Heart left ventricle (tissue), 16 donors: ENCODE data around the gene DUT. TPM values are rescaled to one million over a fixed set of nuclear protein-coding genes. Genes with fewer than 3 reads are reported as not detected.

Source experiments
- ATAC-seq, 4 donors: fragments of 200-7000 bp; cut with Tn5 transposase; one replicate each; pipeline ENCODE4 v1.9.1; 2020 to 2022; ENCODE audit warnings: moderate library complexity in 4 of 4, mild to moderate bottlenecking in 3 of 4, moderate number of reproducible peaks in 1 of 4
- DNase-seq, 5 donors: peaks; one replicate each; pipeline ENCODE4 v3.0.0-alpha.2; 2020
- H3K27ac ChIP-seq, 12 donors: fragments of 200-600 bp; sonication (generic) in 4 of 12; one replicate each; pipeline versions ENCODE4 v1.5.0 to v1.8.0; 2016 to 2022; ENCODE audit warnings: mild to moderate bottlenecking in 2 of 12
- H3K27me3 ChIP-seq, 9 donors: fragments of 200-600 bp; sonication (generic) in 2 of 9; one replicate each; pipeline versions ENCODE4 v1.5.1 to v1.8.0; 2016 to 2022; ENCODE audit warnings: mild to moderate bottlenecking in 3 of 9
- H3K36me3 ChIP-seq, 9 donors: fragments of 200-600 bp; sonication (generic) in 2 of 9; one replicate each; pipeline versions ENCODE4 v1.5.0 to v1.8.0; 2018 to 2022; ENCODE audit warnings: mild to moderate bottlenecking in 2 of 9
- H3K4me1 ChIP-seq, 12 donors: fragments of 200-600 bp; sonication (generic) in 4 of 12; one replicate each; pipeline versions ENCODE4 v1.5.0 to v1.8.0; 2016 to 2022; ENCODE audit warnings: mild to moderate bottlenecking in 3 of 12
- H3K4me3 ChIP-seq, 12 donors: fragments of 200-600 bp; sonication (generic) in 4 of 12; one replicate each; pipeline versions ENCODE4 v1.5.0 to v1.8.0; 2017 to 2022; ENCODE audit warnings: mild to moderate bottlenecking in 9 of 12, moderate library complexity in 4 of 12
- H3K9me3 ChIP-seq, 12 donors: fragments of 200-600 bp; sonication (generic) in 4 of 12; one replicate each; pipeline versions ENCODE4 v1.5.0 to v1.8.0; 2016 to 2022; ENCODE audit warnings: mild to moderate bottlenecking in 1 of 12
- CTCF ChIP-seq, 12 donors: fragments of 200-600 bp; sonication (generic) in 4 of 12; IDR thresholded peaks; one replicate each; pipeline versions ENCODE4 v1.5.0 to v1.8.0; 2018 to 2022; ENCODE audit warnings: antibody characterized with exemption in 12 of 12, mild to moderate bottlenecking in 5 of 12
- POLR2A ChIP-seq, 2 donors: fragments of 450-650 bp; IDR thresholded peaks; one replicate each; pipeline ENCODE4 v1.6.1; 2017; ENCODE audit warnings: antibody characterized with exemption in 2 of 2, mild to moderate bottlenecking in 2 of 2, moderate library complexity in 2 of 2
- WGBS, 4 donors: extraction: QIAGEN DNeasy Blood & Tissue Kit in 2 of 4; methylation state at CpG; one replicate each; pipeline versions ENCODE4 v1.1.5 to v1.1.7; 2013 to 2018; 5-methylcytosine and 5-hydroxymethylcytosine counted together
- intact Hi-C, 10 donors: fragments of 100-400 bp; cut with DNase I; formaldehyde crosslinking; loops; one replicate each; pipeline versions ENCODE4 v1.11.1 to v1.14.2; 2022
- polyA plus RNA-seq, 2 donors: library from polyadenylated mRNA; stranded (reverse); fragments of 200-250 nt; gene quantifications; one replicate each; pipeline ENCODE4 v1.2.3, GENCODE V29; 2013
- total RNA-seq, 9 donors: library from RNA; depleted of rRNA in 2 of 9; stranded (reverse); fragments of >200 nt in 2 of 9; fragmentation: NEBNext Ultra II Directional in 3 of 9; extraction: Animal tissue kit (Norgen Biotek cat#: 25700) in 3 of 9; gene quantifications; one replicate each; pipeline versions ENCODE4 v1.1.0 to v1.2.4, GENCODE V29; 2016 to 2023
- donor health status: ischemic (EF 13 %, LVEDD 7.1; RV severe dilation, severe dysfunction).
- donor health status: healthy with polysubstance abuse.
- donor health status: DM: no; HTN: yes; CAD: no.
- donor health status: DM: no; HTN: no; CAD: no.
- donor health status: ischemic (EF 25% LVEDD 6.9; RV normal size, moderate dysfunction).
- donor health status: ischemic (EF 25% LVEDD 5.7; RV mildly dilated, moderate dysfunction).
- donor health status: healthy.
- donor health status: DM: yes; HTN: yes; CAD: no.
- donor health status: ischemic (EF 35%, LVEDD 5.7; RV mildly dilated, moderate dysfunction).
- donor health status: nonischemic (EF 11% LVEDD 7.7; RV severe dilation, severe dysfunction).
- donor health status: DM: yes; HTN: yes; CAD: no.
- donor health status: PGD.
- donor health status: ischemic (EF 29% LVEDD 5.4; RV normal size, mild dysfunction).
- donor health status: nonischemic (EF 23%, LVEDD 6.1; RV moderate dilation, normal function).

DUT gene
- total and polyA plus RNA-seq, 11 donors: 44.0 to 79.9 (median 59.6) TPM

GRCh38 chr15:48375767-48376166 lies 44.5 kb downstream of the DUT start:
- intact Hi-C loops: no loop called here
- H3K27me3 ChIP-seq: no peaks in the 10 kb centered on the region
- ATAC-seq (no peak), DNase-seq (no peak)
- H3K36me3 ChIP-seq: no peaks in the 10 kb centered on the region
- H3K9me3 ChIP-seq: no peaks in the 10 kb centered on the region
- H3K4me1 ChIP-seq: peaks cover 0 to 13% (median 0%) of the 10 kb centered on the region in 12 donors
- no peak overlapping the region for H3K27ac ChIP-seq
- 89 to 94% (median 91%) methylated on average over 2 of the region's 2 CpGs for WGBS, 4 donors
- no peak overlapping the region for H3K4me3 ChIP-seq
- TF ChIP-seq POLR2A (IDR thresholded peaks at IDR 0.05) (no peak), CTCF (IDR thresholded peaks at IDR 0.05) (no peak)

- Histone ChIP-seq H3K27me3 (no peaks in the 10 kb centered on the region), H3K27ac (no peak overlapping the region), H3K4me3 (no peak overlapping the region), H3K9me3 (no peaks in the 10 kb centered on the region), H3K36me3 (no peaks in the 10 kb centered on the region), H3K4me1 (peaks cover 0 to 7% (median 0%) of the 10 kb centered on the region in 12 donors)
- ATAC-seq (no peak), DNase-seq (no peak)
- intact Hi-C loops: no loop called here
- TF ChIP-seq CTCF (IDR thresholded peaks at IDR 0.05) (no peak), POLR2A (IDR thresholded peaks at IDR 0.05) (no peak)
- WGBS, 4 donors: 83 to 92% (median 88%) methylated on average over 4 of the region's 4 CpGs
Measured at GRCh38 chr15:48380198-48380597, 49.0 kb downstream of the DUT start.

GRCh38 chr15:48381861-48382260 lies 50.6 kb downstream of the DUT start:
- ATAC-seq (no peak), DNase-seq (no peak)
- no peak for TF ChIP-seq POLR2A (IDR thresholded peaks at IDR 0.05)
- TF ChIP-seq CTCF (IDR thresholded peaks at IDR 0.05): no peak
- Histone ChIP-seq H3K9me3 (no peaks in the 10 kb centered on the region), H3K27ac (no peak overlapping the region), H3K4me1 (peaks cover 0 to 13% (median 0%) of the 10 kb centered on the region in 12 donors), H3K27me3 (no peaks in the 10 kb centered on the region), H3K36me3 (no peaks in the 10 kb centered on the region), H3K4me3 (no peak overlapping the region)
- 58 to 66% (median 61%) methylated on average over 4 of the region's 4 CpGs for WGBS, 4 donors
- intact Hi-C loops: no loop called here

- Histone ChIP-seq H3K36me3 (no peaks in the 10 kb centered on the region), H3K27me3 (no peaks in the 10 kb centered on the region), H3K9me3 (no peaks in the 10 kb centered on the region), H3K4me1 (peaks cover 0 to 16% (median 0%) of the 10 kb centered on the region in 12 donors), H3K27ac (no peak overlapping the region), H3K4me3 (no peak overlapping the region)
- no peak for TF ChIP-seq POLR2A (IDR thresholded peaks at IDR 0.05)
- TF ChIP-seq CTCF (IDR thresholded peaks at IDR 0.05): no peak
- 92 to 98% (median 94%) methylated on average over 2 of the region's 2 CpGs for WGBS, 4 donors
- ATAC-seq: no peak
- DNase-seq: no peak
- intact Hi-C loops: no loop called here
Measured at GRCh38 chr15:48383031-48383430, 51.8 kb downstream of the DUT start.
